GM19468 (cell line): ENCODE data around the gene NTN1.
"Not testable (repeated sequence)": the region's sequence is repeated elsewhere in the genome, so short reads cannot be mapped to it uniquely, and the experiment has no call there.

Experiments
- ATAC-seq: cut with Tn5 transposase; IDR thresholded peaks from one replicate; pipeline ENCODE4 v1.9.1; 2021; ENCODE audit warnings: mild to moderate bottlenecking, moderate library complexity, moderate number of reproducible peaks; ENCODE audit not compliant: unreplicated experiment; ENCODE audit errors: extremely low read depth

NTN1 gene

GRCh38 chr17:9256751-9257629, 235.7 kb downstream of the NTN1 start:
- no peak for ATAC-seq

- not testable (repeated sequence) for ATAC-seq
Observed at GRCh38 chr17:9257630-9257965, 236.3 kb downstream of the NTN1 start.

GRCh38 chr17:9258115-9259015, 237.1 kb downstream of the NTN1 start:
- ATAC-seq, result no peak

- no peak for ATAC-seq
Observed at GRCh38 chr17:9259419-9259818, 238.1 kb downstream of the NTN1 start.

GRCh38 chr17:9261081-9262012, 240.0 kb downstream of the NTN1 start:
- ATAC-seq, result no peak

- no peak for ATAC-seq
Observed at GRCh38 chr17:9266031-9266680, 244.8 kb downstream of the NTN1 start.

GRCh38 chr17:9266697-9267117, 245.4 kb downstream of the NTN1 start:
- no peak for ATAC-seq

GRCh38 chr17:9268546-9268945, 247.2 kb downstream of the NTN1 start:
- no peak for ATAC-seq

GRCh38 chr17:9269350-9270035, 248.2 kb downstream of the NTN1 start:
- no peak for ATAC-seq

GRCh38 chr17:9270921-9271320, 249.6 kb downstream of the NTN1 start:
- ATAC-seq, result no peak

- ATAC-seq, result no peak
Observed at GRCh38 chr17:9271989-9272388, 250.7 kb downstream of the NTN1 start.

- no peak for ATAC-seq
Observed at GRCh38 chr17:9272501-9273200, 251.3 kb downstream of the NTN1 start.

- ATAC-seq, result no peak
Observed at GRCh38 chr17:9273428-9274391, 252.4 kb downstream of the NTN1 start.

- no peak for ATAC-seq
Observed at GRCh38 chr17:9274973-9275372, 253.7 kb downstream of the NTN1 start.

- no peak for ATAC-seq
Observed at GRCh38 chr17:9279893-9280292, 258.6 kb downstream of the NTN1 start.

GRCh38 chr17:9283909-9284308, 262.6 kb downstream of the NTN1 start:
- ATAC-seq, result no peak

- no peak for ATAC-seq
Observed at GRCh38 chr17:9284884-9285283, 263.6 kb downstream of the NTN1 start.
